Ovary (tissue), 9 donors: ENCODE data around the gene AIPL1. TPM values are rescaled to one million over a fixed set of nuclear protein-coding genes. Genes with fewer than 3 reads are reported as not detected.
A peak's percentile ranks its signal among the peaks of the same experiment; 100 is the strongest.

ENCODE experiments used
- DNase-seq, 5 donors: peaks; one replicate each; pipeline ENCODE4 v3.0.0-alpha.2; 2019 to 2020
- H3K27ac ChIP-seq, 2 donors: fragments of 200-600 bp; one replicate each; pipeline versions ENCODE4 v1.5.1 to v1.8.0; 2019 to 2022
- H3K27me3 ChIP-seq: fragments of 200-600 bp; one replicate; pipeline ENCODE4 v1.8.0; 2022
- H3K36me3 ChIP-seq: fragments of 200-600 bp; sonication (generic); one replicate; pipeline ENCODE4 v1.5.1; 2019
- H3K4me1 ChIP-seq: one replicate; pipeline ENCODE4 v1.8.1; 2013; ENCODE audit warnings: mild to moderate bottlenecking, moderate library complexity; ENCODE audit not compliant: insufficient read depth
- H3K4me3 ChIP-seq: fragments of 200-600 bp; sonication (generic); one replicate; pipeline ENCODE4 v1.5.1; 2017
- H3K9me3 ChIP-seq, 2 donors: fragments of 200-600 bp in 1 of 2; sonication (generic) in 1 of 2; one replicate each; pipeline versions ENCODE4 v1.5.1 to v1.8.1; 2013 to 2019; ENCODE audit warnings: mild to moderate bottlenecking in 1 of 2, moderate library complexity in 1 of 2
- EP300 ChIP-seq: sonication (generic); formaldehyde crosslinking; IDR thresholded peaks from one replicate; pipeline ENCODE4 v1.6.1; 2017; ENCODE audit warnings: antibody characterized with exemption
- POLR2A ChIP-seq: fragments of 450-650 bp; IDR thresholded peaks from one replicate; pipeline ENCODE4 v1.6.1; 2017; ENCODE audit warnings: antibody characterized with exemption, mild to moderate bottlenecking, moderate library complexity
- WGBS, 3 donors: extraction: QIAGEN DNeasy Blood & Tissue Kit in 1 of 3; methylation state at CpG; one replicate each; pipeline versions ENCODE4 v1.1.5 to v1.1.7; 2013 to 2017; 5-methylcytosine and 5-hydroxymethylcytosine counted together
- intact Hi-C, 4 donors: fragments of 100-400 bp; cut with DNase I; formaldehyde crosslinking; loops; one replicate each; pipeline versions ENCODE4 v1.11.0 to v1.15.1; 2022 to 2023
- polyA plus RNA-seq, 2 donors: library from polyadenylated mRNA; stranded (reverse); fragments of 200-250 nt in 1 of 2; fragments of 350-450 nt in 1 of 2; fragmentation: Illumina TruSeq in 1 of 2; extraction: RNeasy Lipid Tissue Mini Kit (QIAGEN cat#74804) in 1 of 2; gene quantifications; one replicate each; pipeline ENCODE4 v1.2.3, GENCODE V29; 2013 to 2014
- total RNA-seq, 7 donors: library from RNA; depleted of rRNA in 2 of 7; stranded (reverse); fragments of >200 nt in 2 of 7; fragmentation: NEBNext Ultra II Directional in 3 of 7; extraction: Animal tissue kit (Norgen Biotek cat#: 25700) in 3 of 7; gene quantifications; one replicate each; pipeline versions ENCODE4 v1.1.0 to v1.2.4, GENCODE V29; 2016 to 2023
- TF ChIP-seq, protein P1 (sequence below), 3 donors: fragments of 450-650 bp in 2 of 3; fragments of 200-600 bp in 1 of 3; IDR thresholded peaks; one replicate each; pipeline versions ENCODE4 v1.5.1 to v1.8.0; 2016 to 2022; ENCODE audit warnings: antibody characterized with exemption in 3 of 3, mild to moderate bottlenecking in 1 of 3
- donor health status: DM: no; HTN: no; CAD: no; lungs with moderate emphysema.
- donor health status: DM: no; HTN: no; CAD: no.
- donor health status: Bipolar disorder and iron deficiency.
- donor health status: DM: yes; HTN: yes; CAD: no.
- donor health status: DM: no; HTN: no; CAD: no.
- donor health status: DM: yes; HTN: yes; CAD: no.

AIPL1 gene
- total and polyA plus RNA-seq, 9 donors, result not detected

DNA sequence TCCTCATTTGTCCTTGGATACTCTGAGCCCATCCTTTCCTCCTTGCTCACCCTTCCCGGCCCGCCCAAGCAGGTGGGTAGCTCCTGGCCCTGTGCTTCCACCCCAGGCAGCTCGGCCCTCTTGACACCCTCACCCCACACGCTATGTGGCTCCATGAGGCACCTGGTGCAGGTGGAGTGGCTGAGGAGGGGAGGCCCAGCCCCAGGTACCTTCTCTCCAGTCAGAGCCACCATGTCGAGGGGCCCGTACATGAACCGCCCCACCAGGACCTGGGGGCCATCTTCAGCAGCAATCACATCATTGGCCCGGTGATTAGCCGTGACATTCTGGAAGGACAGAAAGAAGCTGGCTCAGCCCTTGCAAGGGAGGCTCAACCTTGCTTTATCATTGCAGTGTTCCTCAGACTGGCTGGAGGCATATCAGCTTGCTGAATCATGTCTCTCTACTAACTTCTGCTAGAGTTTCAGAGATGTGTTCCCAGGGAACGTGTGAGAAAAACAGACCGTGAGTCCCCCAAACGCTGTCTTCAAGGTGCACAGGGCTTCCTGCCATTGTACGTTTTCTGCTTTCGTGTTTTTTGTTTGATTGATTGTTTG is 29.6 kb upstream of the AIPL1 start:
- Histone ChIP-seq H3K9me3 (no peaks in the 10 kb centered on the region), H3K27me3 (no peaks in the 10 kb centered on the region), H3K27ac (no peak overlapping the region), H3K4me3 (no peak overlapping the region), H3K4me1 (no peaks in the 10 kb centered on the region), H3K36me3 (no peaks in the 10 kb centered on the region)
- DNase-seq, result peak in 1 of 5 donors; percentile 10
- intact Hi-C loops, result no loop called here
- TF ChIP-seq, protein P1, sequence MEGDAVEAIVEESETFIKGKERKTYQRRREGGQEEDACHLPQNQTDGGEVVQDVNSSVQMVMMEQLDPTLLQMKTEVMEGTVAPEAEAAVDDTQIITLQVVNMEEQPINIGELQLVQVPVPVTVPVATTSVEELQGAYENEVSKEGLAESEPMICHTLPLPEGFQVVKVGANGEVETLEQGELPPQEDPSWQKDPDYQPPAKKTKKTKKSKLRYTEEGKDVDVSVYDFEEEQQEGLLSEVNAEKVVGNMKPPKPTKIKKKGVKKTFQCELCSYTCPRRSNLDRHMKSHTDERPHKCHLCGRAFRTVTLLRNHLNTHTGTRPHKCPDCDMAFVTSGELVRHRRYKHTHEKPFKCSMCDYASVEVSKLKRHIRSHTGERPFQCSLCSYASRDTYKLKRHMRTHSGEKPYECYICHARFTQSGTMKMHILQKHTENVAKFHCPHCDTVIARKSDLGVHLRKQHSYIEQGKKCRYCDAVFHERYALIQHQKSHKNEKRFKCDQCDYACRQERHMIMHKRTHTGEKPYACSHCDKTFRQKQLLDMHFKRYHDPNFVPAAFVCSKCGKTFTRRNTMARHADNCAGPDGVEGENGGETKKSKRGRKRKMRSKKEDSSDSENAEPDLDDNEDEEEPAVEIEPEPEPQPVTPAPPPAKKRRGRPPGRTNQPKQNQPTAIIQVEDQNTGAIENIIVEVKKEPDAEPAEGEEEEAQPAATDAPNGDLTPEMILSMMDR (IDR thresholded peaks at IDR 0.05), result no peak
- TF ChIP-seq EP300 (no peak), POLR2A (no peak)
- 92 to 96% (median 94%) methylated on average over 14 of the region's 14 CpGs for WGBS, 3 donors

DNA sequence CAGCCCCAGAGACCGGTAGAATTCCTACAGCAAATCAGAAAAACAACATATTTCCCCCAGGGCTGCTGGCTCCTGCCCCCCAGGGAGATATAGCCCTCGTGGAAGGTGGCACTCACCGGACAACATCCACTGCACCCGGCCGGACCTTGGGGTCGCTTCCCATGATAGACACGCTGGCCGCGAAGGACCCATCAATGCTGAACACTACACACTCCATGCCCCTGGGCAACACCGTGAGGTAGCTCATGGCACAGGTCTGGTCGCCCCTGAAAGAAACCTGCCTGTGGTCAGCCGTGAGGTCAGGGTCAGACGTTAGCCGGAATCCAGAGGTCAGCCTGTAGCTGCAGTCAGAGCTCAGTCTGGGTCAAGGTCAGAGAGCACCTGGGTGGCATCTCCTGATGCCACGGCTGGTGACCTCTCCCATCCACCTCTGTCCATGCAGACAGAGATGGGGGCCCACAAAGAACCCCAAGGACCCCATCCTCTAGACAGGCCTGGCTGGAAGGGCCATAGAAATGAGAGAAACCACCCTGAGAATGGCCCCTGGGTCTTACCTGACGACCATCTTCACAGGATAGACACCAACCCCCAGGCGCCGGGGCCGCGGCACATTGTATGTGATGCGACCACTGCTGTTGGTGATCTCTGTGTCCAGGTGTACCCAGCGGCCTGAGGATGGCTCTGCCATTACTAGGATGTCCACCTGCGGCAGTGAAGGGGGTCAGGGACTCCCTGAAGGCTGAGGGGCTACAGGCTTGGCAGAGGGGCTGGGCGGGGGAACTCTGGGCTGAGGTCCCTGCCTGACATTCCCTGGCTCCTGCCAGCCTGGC is 28.9 kb upstream of the AIPL1 start:
- TF ChIP-seq EP300 (no peak), POLR2A (no peak)
- TF ChIP-seq, protein P1 (IDR thresholded peaks at IDR 0.05), result no peak
- 89 to 90% (median 90%) methylated on average over 24 of the region's 24 CpGs for WGBS, 3 donors
- DNase-seq, result peak in 1 of 5 donors; percentile 15
- no peak overlapping the region for H3K27ac ChIP-seq
- no peak overlapping the region for H3K4me3 ChIP-seq
- H3K4me1 ChIP-seq, result no peaks in the 10 kb centered on the region
- no peaks in the 10 kb centered on the region for H3K27me3 ChIP-seq
- H3K36me3 ChIP-seq, result no peaks in the 10 kb centered on the region
- intact Hi-C loops, result no loop called here
- H3K9me3 ChIP-seq, result no peaks in the 10 kb centered on the region

DNA sequence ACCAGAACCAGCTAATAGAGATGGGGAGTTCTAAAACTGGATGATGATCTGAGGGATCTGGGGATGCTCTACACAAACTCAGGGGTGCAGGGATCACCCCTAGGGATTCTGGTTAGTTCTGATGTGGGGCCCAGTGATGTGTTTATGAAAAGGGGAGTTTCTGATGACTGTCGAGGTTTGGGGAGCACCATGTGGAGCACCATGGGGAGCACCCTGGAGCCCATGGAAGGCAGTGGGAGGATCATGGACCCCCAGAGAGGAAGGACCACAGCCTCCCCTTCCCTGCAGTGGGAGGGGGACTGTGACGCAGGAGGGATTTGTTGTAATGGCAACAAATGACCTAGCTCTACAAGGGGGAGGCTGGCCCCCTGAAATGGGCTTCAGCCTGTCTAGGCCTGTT is 27.8 kb upstream of the AIPL1 start:
- no peaks in the 10 kb centered on the region for H3K27me3 ChIP-seq
- no peaks in the 10 kb centered on the region for H3K36me3 ChIP-seq
- no peaks in the 10 kb centered on the region for H3K4me1 ChIP-seq
- H3K27ac ChIP-seq, result no peak overlapping the region
- 89 to 94% (median 89%) methylated on average over 2 of the region's 2 CpGs for WGBS, 3 donors
- TF ChIP-seq POLR2A (no peak), EP300 (no peak)
- TF ChIP-seq, protein P1 (IDR thresholded peaks at IDR 0.05), result no peak
- DNase-seq, result no peak
- intact Hi-C loops, result no loop called here
- no peak overlapping the region for H3K4me3 ChIP-seq
- H3K9me3 ChIP-seq, result no peaks in the 10 kb centered on the region

DNA sequence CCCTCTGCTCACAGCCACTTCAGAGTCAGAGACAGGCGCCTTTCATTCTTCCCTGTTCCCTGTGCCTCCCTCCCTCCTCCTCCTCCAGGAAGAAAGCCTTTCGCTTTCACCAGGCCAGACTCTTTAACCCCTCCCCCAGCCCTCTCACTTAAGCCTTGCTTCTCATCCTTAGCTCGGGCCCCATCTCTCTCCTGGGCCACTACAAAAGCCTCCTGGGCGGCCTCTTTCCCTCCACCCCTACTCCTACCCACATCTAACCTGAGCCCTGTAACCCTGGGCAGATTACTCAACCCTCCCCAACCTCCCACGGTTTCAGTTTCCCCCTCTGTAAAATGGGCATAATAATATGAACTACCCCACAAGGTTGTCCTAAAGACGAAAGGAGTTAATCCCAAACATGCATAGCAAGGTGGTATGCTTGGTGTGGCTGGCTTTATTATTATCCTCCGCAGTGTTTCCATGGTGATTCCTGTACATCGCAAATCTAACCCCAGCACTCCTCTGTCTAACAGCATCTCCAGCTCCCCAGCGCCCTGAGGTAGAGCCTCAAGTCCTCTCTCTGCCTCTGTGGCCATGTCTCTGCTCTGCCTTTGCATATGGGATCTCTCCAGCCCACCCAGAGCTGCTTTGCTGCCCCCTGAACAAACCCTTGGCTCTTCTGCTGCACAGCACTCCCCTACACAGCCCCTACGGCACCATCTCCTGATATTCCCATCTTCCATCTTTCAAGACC is 27.0 kb upstream of the AIPL1 start:
- TF ChIP-seq POLR2A (no peak), EP300 (no peak)
- TF ChIP-seq, protein P1 (IDR thresholded peaks at IDR 0.05), result no peak
- no peak for DNase-seq
- Histone ChIP-seq H3K4me3 (no peak overlapping the region), H3K9me3 (no peaks in the 10 kb centered on the region), H3K36me3 (no peaks in the 10 kb centered on the region), H3K4me1 (no peaks in the 10 kb centered on the region), H3K27ac (no peak overlapping the region), H3K27me3 (no peaks in the 10 kb centered on the region)
- intact Hi-C loops, result no loop called here
- 85 to 88% (median 86%) methylated on average over 10 of the region's 10 CpGs for WGBS, 3 donors
